A549 (cell line): ENCODE data around the gene CCDC194.

Experiments
- BCL3 ChIP-seq: fragments of >200 bp; sonication (Bioruptor Twin); formaldehyde crosslinking; IDR thresholded peaks from 3 replicates; pipeline ENCODE4 v1.6.1; 2016
- CBX8 ChIP-seq: fragments of 200-600 bp; sonication (generic); IDR thresholded peaks from 2 replicates; pipeline ENCODE4 v1.6.1; 2016
- CEBPB ChIP-seq, 2 experiments: fragments of >200 bp in 1 of 2; sonication (Bioruptor Twin) in 1 of 2; formaldehyde crosslinking in 1 of 2; IDR thresholded peaks; 2 replicates each; pipeline ENCODE4 v1.6.1; 2012 to 2016
- CTCF ChIP-seq: fragments of >200 bp; sonication (Bioruptor Twin); formaldehyde crosslinking; IDR thresholded peaks from 3 replicates; pipeline ENCODE4 v1.5.1; 2016
- EHMT2 ChIP-seq: fragments of 200-600 bp; sonication (generic); IDR thresholded peaks from 2 replicates; pipeline ENCODE4 v1.6.1; 2016; ENCODE audit warnings: antibody characterized with exemption, low read depth, mild to moderate bottlenecking, moderate library complexity
- ELK1 ChIP-seq: fragments of 150-350 bp; IDR thresholded peaks from 2 replicates; pipeline ENCODE4 v1.6.1; 2014; ENCODE audit warnings: low read depth, mild to moderate bottlenecking, low read length
- EP300 ChIP-seq, 2 experiments: fragments of >200 bp; sonication (Bioruptor Twin); formaldehyde crosslinking; IDR thresholded peaks; 2 replicates in 1 of 2; 3 replicates in 1 of 2; pipeline ENCODE4 v1.6.1; 2016 to 2017
- ESRRA ChIP-seq: fragments of 150-350 bp; IDR thresholded peaks from 2 replicates; pipeline ENCODE4 v1.6.1; 2014; ENCODE audit warnings: mild to moderate bottlenecking, low read length, borderline replicate concordance
- JUN ChIP-seq, 2 experiments: fragments of >200 bp; sonication (Bioruptor Twin); formaldehyde crosslinking; IDR thresholded peaks; 2 replicates in 1 of 2; 3 replicates in 1 of 2; pipeline ENCODE4 v1.6.1; 2016 to 2017
- MAZ ChIP-seq: fragments of 150-350 bp; IDR thresholded peaks from 2 replicates; pipeline ENCODE4 v1.6.1; 2014; ENCODE audit warnings: antibody characterized with exemption, low read depth, low read length, borderline replicate concordance
- POLR2A ChIP-seq: IDR thresholded peaks from 2 replicates; pipeline ENCODE4 v1.6.1; 2012; ENCODE audit warnings: mild to moderate bottlenecking, low read length
- RAD21 ChIP-seq, 2 experiments: fragments of >200 bp in 1 of 2; sonication (Bioruptor Twin) in 1 of 2; formaldehyde crosslinking in 1 of 2; IDR thresholded peaks in 1 of 2; conservative IDR thresholded peaks in 1 of 2; 2 replicates in 1 of 2; 3 replicates in 1 of 2; pipeline ENCODE4 v1.6.1; 2012 to 2018; ENCODE audit warnings: inconsistent platforms in 1 of 2
- SMC3 ChIP-seq: fragments of >200 bp; sonication (Bioruptor Twin); formaldehyde crosslinking; IDR thresholded peaks from 3 replicates; pipeline ENCODE4 v1.6.1; 2018; ENCODE audit warnings: inconsistent platforms
- TF ChIP-seq, protein P1 (sequence below): IDR thresholded peaks from 2 replicates; pipeline ENCODE4 v1.6.1; 2012

- TF ChIP-seq MAZ (no peak), EP300 (IDR thresholded peaks at IDR 0.05) (no peak), CTCF (no peak), CEBPB (IDR thresholded peaks at IDR 0.05) (no peak), ELK1 (no peak), POLR2A (no peak), CBX8 (no peak), BCL3 (no peak), SMC3 (no peak), EHMT2 (no peak), RAD21 (conservative IDR thresholded peaks at IDR 0.05 in 1 of 2, IDR thresholded peaks at IDR 0.05 in 1 of 2) (no peak), ESRRA (no peak), JUN (IDR thresholded peaks at IDR 0.05) (no peak)
- TF ChIP-seq, protein P1, sequence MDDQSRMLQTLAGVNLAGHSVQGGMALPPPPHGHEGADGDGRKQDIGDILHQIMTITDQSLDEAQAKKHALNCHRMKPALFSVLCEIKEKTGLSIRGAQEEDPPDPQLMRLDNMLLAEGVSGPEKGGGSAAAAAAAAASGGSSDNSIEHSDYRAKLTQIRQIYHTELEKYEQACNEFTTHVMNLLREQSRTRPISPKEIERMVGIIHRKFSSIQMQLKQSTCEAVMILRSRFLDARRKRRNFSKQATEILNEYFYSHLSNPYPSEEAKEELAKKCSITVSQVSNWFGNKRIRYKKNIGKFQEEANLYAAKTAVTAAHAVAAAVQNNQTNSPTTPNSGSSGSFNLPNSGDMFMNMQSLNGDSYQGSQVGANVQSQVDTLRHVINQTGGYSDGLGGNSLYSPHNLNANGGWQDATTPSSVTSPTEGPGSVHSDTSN: no peak
Observed at GRCh38 chr19:17340871-17341357, 53.1 kb downstream of the CCDC194 start.
